Measurements from ENCODE around the gene ATP5ME.
"Not testable (repeated sequence)": the region's sequence is repeated elsewhere in the genome, so short reads cannot be mapped to it uniquely, and the experiment has no call there.

The ATP5ME gene

GRCh38 chr4:636628-637159, 37.4 kb downstream of the ATP5ME start:
- H3K4me3 Mint-ChIP-seq: no peak overlapping the region
- H3K27me3 Mint-ChIP-seq (ENCODE audit: low read depth): peaks cover 19% of the 10 kb centered on the region
- no peaks in the 10 kb centered on the region for H3K4me1 Mint-ChIP-seq
- peaks cover 3% of the 10 kb centered on the region for H3K9me3 Mint-ChIP-seq
- H3K36me3 Mint-ChIP-seq (ENCODE audit: low read depth): peaks cover 8% of the 10 kb centered on the region
- no peak for TF ChIP-seq CTCF (IDR thresholded peaks at IDR 0.05; ENCODE audit: unreplicated experiment in 3 of 3)
- H3K27ac Mint-ChIP-seq: no peak overlapping the region

DNA sequence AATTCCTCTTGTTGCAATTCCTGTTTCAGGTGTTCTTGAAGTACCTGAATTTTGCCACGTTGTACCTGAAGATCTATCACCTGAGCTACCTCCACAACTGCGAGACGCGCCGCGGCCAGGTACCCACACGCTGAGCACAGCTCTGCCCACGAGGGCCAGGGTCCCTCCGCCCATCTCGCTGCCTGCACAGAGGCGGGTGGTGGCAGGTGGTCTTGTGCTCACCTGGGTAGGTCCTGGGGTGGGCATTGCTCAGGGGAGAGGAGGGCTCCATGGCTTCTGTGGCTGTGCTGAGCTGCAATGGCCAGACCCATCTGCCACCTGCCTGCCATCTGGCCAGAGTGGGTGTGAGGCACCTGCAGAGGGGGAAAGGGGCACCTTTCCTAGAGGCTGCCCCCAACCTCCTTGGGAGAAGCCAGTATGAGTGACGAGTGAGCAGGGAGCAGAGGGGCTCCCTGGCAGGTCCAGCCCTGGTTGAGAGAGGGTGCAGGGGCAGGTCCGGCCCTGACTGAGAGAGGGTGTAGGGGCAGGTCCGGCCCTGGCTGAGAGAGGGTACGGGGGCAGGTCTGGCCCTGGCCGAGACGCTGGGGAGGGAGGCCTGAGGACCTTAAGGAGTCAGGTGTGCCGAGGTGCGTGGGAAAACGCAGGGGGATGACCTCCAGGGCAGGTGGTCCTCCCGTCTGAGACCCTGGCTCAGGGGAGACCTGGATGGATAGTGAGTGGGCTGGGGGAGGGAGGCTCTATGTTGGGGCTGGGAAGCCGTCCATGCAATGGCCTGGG, 38.0 kb downstream of the ATP5ME start:
- no peak overlapping the region for H3K4me3 Mint-ChIP-seq
- H3K27me3 Mint-ChIP-seq (ENCODE audit: low read depth): peaks cover 23% of the 10 kb centered on the region
- H3K27ac Mint-ChIP-seq: no peak overlapping the region
- peaks cover 5% of the 10 kb centered on the region for H3K4me1 Mint-ChIP-seq
- peaks cover 10% of the 10 kb centered on the region for H3K36me3 Mint-ChIP-seq (ENCODE audit: low read depth)
- H3K9me3 Mint-ChIP-seq: peaks cover 1% of the 10 kb centered on the region
- TF ChIP-seq CTCF (IDR thresholded peaks at IDR 0.05; ENCODE audit: unreplicated experiment in 3 of 3): no peak

GRCh38 chr4:635066-635835, 38.8 kb downstream of the ATP5ME start:
- not testable (repeated sequence) for H3K9me3 Mint-ChIP-seq; H3K27ac Mint-ChIP-seq; H3K4me3 Mint-ChIP-seq; H3K36me3 Mint-ChIP-seq (ENCODE audit: low read depth)
- Mint-ChIP-seq H3K4me1 (peaks cover 12% of the 10 kb centered on the region), H3K27me3 (ENCODE audit: low read depth) (peaks cover 23% of the 10 kb centered on the region)

DNA sequence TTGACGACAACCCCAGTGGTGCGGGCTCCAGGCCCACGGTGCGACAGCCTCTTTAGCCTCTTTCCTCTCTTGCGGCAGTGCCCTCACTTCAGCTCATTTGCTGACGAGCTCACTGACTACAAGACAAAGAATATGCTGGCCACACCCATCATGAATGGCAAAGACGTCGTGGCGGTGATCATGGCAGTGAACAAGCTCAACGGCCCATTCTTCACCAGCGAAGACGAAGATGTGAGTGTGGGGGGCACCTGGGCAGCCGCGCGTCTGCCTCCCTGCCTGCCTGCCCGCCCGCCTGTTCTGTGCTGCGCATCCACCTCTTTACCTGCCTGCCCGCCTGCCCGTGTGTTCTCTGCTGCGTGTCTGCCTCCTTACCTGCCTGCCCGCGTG, 39.5 kb downstream of the ATP5ME start:
- H3K9me3 Mint-ChIP-seq: peaks cover 4% of the 10 kb centered on the region
- TF ChIP-seq CTCF (IDR thresholded peaks at IDR 0.05; ENCODE audit: unreplicated experiment in 3 of 3): no peak

DNA sequence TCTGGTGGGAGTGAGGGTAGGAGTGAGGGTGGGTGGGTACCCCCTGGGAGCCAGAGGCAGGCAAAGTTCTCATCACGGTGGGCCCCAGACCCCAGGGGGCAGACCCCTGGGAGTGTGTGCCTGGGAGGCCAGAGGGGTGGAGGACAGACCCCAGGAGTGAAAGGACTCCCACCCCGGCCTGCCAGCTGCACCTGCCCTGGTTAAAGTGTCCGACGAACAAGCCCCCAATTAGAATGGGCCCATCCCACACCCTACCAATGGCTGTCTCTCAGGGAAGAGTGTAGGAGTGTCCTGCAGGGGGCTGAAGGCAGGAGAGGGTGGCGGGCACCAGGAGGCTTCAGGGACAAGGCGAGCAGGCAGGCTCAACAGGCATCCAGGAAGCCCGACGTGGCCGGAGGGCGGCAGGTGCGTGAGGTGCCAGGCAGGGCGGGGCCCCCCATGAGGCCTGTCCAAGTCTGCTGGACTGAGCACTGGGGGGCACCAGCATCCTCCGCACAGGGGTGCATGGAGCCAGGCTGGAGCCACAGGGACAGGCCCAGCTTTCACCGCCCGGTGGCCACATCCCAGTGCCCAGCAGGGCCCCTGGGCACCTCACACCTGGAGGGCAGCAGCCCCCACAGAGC, 40.0 kb downstream of the ATP5ME start:
- Mint-ChIP-seq H3K36me3 (ENCODE audit: low read depth) (peaks cover 8% of the 10 kb centered on the region), H3K27ac (no peak overlapping the region)
- TF ChIP-seq CTCF (IDR thresholded peaks at IDR 0.05; ENCODE audit: unreplicated experiment in 3 of 3): no peak

More for the DNA sequence above, 39.5 kb downstream of the ATP5ME start:
- Mint-ChIP-seq H3K27ac (no peak overlapping the region), H3K4me1 (peaks cover 19% of the 10 kb centered on the region), H3K36me3 (ENCODE audit: low read depth) (peaks cover 8% of the 10 kb centered on the region), H3K27me3 (ENCODE audit: low read depth) (peaks cover 26% of the 10 kb centered on the region), H3K4me3 (no peak overlapping the region)

DNA sequence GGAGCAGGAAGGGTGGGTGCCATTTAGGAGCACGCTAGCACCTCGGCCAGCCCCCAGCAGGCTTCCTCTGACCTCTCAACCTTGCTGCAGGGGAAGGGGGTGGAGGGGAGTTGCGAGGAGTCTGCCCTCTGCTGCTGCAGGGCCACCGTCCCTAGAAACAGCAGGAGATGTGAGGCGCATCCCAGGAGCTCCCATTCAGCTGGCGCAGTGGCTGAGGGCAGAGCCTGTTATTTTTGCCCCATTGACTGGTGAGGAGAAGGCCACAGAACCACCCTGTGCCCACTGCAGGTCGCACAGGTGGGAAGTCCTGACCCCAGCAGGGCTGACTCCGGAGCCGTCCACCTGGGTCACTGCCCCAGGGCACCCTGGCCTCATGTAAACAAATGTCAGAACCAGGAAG, 40.7 kb downstream of the ATP5ME start:
- H3K36me3 Mint-ChIP-seq (ENCODE audit: low read depth): peaks cover 8% of the 10 kb centered on the region
- peaks cover 21% of the 10 kb centered on the region for H3K4me1 Mint-ChIP-seq
- peaks cover 4% of the 10 kb centered on the region for H3K9me3 Mint-ChIP-seq
- H3K27ac Mint-ChIP-seq: no peak overlapping the region
- H3K4me3 Mint-ChIP-seq: no peak overlapping the region
- peaks cover 27% of the 10 kb centered on the region for H3K27me3 Mint-ChIP-seq (ENCODE audit: low read depth)
- no peak for TF ChIP-seq CTCF (IDR thresholded peaks at IDR 0.05; ENCODE audit: unreplicated experiment in 3 of 3)

More for the DNA sequence above, 40.0 kb downstream of the ATP5ME start:
- peaks cover 21% of the 10 kb centered on the region for H3K4me1 Mint-ChIP-seq
- no peak overlapping the region for H3K4me3 Mint-ChIP-seq
- H3K9me3 Mint-ChIP-seq: peaks cover 4% of the 10 kb centered on the region
- peaks cover 27% of the 10 kb centered on the region for H3K27me3 Mint-ChIP-seq (ENCODE audit: low read depth)
